GM19455 (cell line): ENCODE measurements around the gene NAALADL1.
A peak's percentile ranks its signal among the peaks of the same experiment; 100 is the strongest.

Source experiments
- ATAC-seq: cut with Tn5 transposase; IDR thresholded peaks from one replicate; pipeline ENCODE4 v1.9.1; 2021; ENCODE audit not compliant: unreplicated experiment

The NAALADL1 gene

GRCh38 chr11:65058419-65059054 lies at the start of gene NAALADL1:
TSS of gene NAALADL1 (minus strand) at chr11:65058553. CDS start at chr11:65058521, 32 bp downstream.
- no peak for ATAC-seq

GRCh38 chr11:65107751-65108468 lies 49.6 kb upstream of the NAALADL1 start:
- no peak for ATAC-seq

- ATAC-seq: no peak
These were observed 48.7 kb upstream of the NAALADL1 start for GRCh38 chr11:65107078-65107477.

GRCh38 chr11:65104628-65105027 lies 46.3 kb upstream of the NAALADL1 start:
- ATAC-seq: no peak

- ATAC-seq: no peak
These were observed 45.1 kb upstream of the NAALADL1 start for GRCh38 chr11:65103476-65103875.

- no peak for ATAC-seq
These were observed 44.1 kb upstream of the NAALADL1 start for GRCh38 chr11:65102142-65103095.

- no peak for ATAC-seq
These were observed 42.5 kb upstream of the NAALADL1 start for GRCh38 chr11:65100674-65101350.

- ATAC-seq: no peak
These were observed 38.6 kb upstream of the NAALADL1 start for GRCh38 chr11:65096926-65097325.

GRCh38 chr11:65095974-65096806 lies 37.8 kb upstream of the NAALADL1 start, which contains the start of gene VPS51:
TSS of gene VPS51 (plus strand) at chr11:65096214. CDS start at chr11:65096251, 37 bp downstream.
- peak; percentile 79 for ATAC-seq

GRCh38 chr11:65095427-65095826 lies 37.1 kb upstream of the NAALADL1 start:
- ATAC-seq: no peak

GRCh38 chr11:65090628-65091027 lies 32.3 kb upstream of the NAALADL1 start:
- no peak for ATAC-seq

- no peak for ATAC-seq
These were observed 31.3 kb upstream of the NAALADL1 start for GRCh38 chr11:65089621-65090020.

- no peak for ATAC-seq
These were observed 29.5 kb upstream of the NAALADL1 start for GRCh38 chr11:65087827-65088226.

- no peak for ATAC-seq
These were observed 28.9 kb upstream of the NAALADL1 start for GRCh38 chr11:65087216-65087615.

GRCh38 chr11:65086809-65087208 lies 28.5 kb upstream of the NAALADL1 start:
- ATAC-seq: no peak

GRCh38 chr11:65085446-65085845 lies 27.1 kb upstream of the NAALADL1 start:
- ATAC-seq: no peak

GRCh38 chr11:65084598-65085375 lies 26.4 kb upstream of the NAALADL1 start:
- no peak for ATAC-seq

- ATAC-seq: peak; percentile 85
These were observed 25.7 kb upstream of the NAALADL1 start, which contains the start of the genes CDCA5 and ZFPL1 for GRCh38 chr11:65083834-65084597. TSS of gene CDCA5 (minus strand) at chr11:65084040. CDS start at chr11:65083978, 62 bp downstream. TSS of gene ZFPL1 (plus strand) at chr11:65084222. CDS start at chr11:65084699, 477 bp downstream.
